Smooth muscle cell of trachea (primary cell): Measurements from ENCODE around the gene TGFB1. TPM values are rescaled to one million over a fixed set of nuclear protein-coding genes. Genes with fewer than 3 reads are reported as not detected.

Source experiments
- total RNA-seq: library from RNA; depleted of rRNA; stranded (reverse); fragments of >200 nt; gene quantifications from 2 replicates; pipeline ENCODE4 v1.2.1, GENCODE V29; 2014

Gene TGFB1
- total RNA-seq, result 12.1 and 15.7 TPM in 2 replicates

DNA sequence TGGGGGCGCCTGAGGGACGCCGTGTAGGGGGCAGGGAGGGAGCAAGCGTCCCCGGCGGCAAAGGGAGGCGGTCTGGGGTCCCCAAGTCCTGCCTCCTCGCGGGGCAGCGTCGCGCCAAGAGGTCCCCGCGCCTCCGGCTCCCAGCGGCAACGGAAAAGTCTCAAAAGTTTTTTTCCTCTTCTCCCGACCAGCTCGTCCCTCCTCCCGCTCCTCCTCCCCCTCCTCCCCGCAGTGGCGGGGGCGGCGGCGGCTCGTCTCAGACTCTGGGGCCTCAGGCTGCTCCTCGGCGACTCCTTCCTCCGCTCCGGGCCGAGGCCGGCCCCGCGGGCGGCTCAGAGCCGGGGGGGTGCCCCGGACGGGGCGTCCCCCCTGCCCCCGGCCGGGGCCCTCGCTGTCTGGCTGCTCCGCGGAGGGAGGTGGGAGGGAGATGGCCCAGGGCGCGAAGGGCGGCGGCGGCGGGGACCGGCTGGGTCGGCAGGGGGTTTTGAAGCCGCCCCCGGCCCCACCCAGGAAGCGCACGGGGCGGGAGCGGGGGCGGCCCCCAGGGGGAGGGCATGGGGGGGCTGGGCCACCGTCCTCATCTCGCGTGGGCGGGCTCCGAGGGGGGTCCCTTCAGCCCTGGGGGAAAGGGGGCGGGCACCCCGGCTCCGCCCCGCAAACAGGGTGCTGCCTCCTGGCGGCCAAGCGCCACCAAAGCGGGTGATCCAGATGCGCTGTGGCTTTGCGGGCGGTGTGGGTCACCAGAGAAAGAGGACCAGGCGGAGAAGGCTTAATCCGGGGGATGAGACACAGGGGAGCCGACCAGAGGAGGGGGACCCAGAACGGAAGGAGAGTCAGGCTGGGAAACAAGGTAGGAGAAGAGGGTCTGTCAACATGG is at the start of gene TGFB1:
Gene TGFB1, minus strand, starts transcription at position 457 of the 877 bp plus-strand sequence. CDS start 878 bp downstream, outside the sequence.

DNA sequence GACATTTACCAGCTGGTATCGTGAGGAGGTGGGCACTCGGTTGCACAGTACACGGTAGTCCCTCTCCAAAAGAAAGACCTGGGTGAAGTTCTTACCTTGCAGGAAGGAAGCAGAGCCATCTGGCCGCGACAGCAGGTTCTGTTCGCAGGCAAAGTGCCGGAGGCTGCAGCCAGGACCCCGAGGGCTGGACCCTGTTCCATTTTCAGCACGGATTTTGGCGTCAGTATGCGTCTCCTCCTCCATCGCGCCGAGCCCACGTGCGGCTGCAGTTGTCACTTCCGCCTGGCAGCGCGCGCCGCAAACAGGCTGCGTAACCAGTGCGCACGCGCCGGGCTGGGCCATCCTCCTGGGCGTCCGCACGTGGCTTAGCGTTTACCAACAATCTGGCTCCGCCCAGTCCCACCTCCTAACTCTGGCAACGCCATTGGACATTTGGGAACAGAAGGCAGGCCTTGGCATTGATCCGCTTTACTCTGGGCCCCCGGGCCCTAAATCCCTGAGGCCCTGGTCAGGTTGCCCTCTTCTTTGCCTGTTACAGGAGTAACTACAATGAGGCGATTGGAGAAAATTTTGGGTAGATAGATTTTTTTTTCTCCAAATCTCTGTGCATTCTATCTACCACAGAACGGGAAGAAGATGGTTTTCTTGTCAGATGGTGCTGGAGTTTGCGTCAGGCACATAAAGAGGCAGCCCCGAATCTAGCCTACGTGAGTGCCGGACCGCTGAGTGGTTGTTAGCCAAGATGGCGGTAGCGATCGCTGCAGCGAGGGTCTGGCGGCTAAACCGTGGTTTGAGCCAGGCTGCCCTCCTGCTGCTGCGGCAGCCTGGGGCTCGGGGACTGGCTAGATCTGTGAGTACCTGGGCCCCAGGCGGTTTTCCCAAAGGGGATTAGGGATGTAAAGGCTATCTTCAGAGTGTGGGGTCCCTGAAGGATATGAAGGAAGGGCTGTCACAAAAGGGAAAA is 43.6 kb upstream of the TGFB1 start, which contains the start of the genes BCKDHA and EXOSC5:
Gene BCKDHA, plus strand, starts transcription at position 733 of the 964 bp plus-strand sequence. Its CDS starts 10 bp downstream, at position 743.
Gene EXOSC5, minus strand, starts transcription at position 274 of the 964 bp plus-strand sequence. Its CDS starts 31 bp downstream, at position 243.

GRCh38 chr19:41376241-41376997 is 22.7 kb upstream of the TGFB1 start, which contains the start of gene TMEM91:
Gene TMEM91 (plus strand): TSS chr19:41376533. CDS start chr19:41378310, 1,777 bp downstream.

DNA sequence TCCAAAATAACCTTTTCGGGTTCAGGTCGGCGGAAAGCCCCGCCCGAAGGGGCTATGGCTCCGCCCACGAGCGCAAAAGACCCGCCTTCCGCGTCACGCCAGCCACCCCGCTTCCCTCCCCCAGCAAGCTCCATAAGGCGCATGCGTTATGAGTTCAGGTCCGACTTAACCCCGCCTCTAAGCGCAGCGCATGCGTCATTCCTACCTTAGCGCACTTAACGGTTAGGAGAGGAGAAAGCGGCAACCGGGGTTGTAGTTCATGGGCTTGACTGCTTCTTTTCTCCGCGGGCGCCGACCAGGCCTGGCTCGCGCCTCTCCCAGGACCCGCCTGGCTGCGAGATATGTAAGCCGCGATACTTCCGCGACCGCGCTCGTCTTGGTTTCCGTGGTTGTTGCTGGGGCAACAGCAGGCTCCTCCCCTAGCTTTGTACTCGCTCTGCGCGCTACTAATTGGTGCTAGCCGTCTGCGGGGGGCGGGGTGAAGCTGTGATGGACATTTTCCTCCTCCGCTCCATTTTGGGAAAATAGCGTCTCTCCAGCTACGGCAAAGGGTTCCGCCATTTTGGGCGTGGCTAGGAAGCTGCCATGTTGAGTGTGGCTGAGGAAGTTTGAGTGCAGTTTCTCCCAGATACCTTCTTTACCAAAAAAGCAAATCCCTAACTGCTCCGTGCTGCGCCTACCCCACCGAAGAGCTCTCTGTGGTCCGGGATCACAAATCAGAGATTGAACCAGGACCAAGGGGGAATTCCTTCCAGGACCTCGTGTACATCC is 10.2 kb upstream of the TGFB1 start, which contains the start of gene B9D2:
Gene B9D2, minus strand, starts transcription at position 397 of the 771 bp plus-strand sequence. CDS start 630 bp downstream, outside the sequence.

GRCh38 chr19:41310033-41310831 is 43.5 kb downstream of the TGFB1 start, which contains the start of gene CCDC97:
Gene CCDC97 (plus strand): TSS chr19:41310172. CDS start chr19:41310311, 139 bp downstream.

Other genes with a start within 250 kb of the TGFB1 start
- gene CYP2F1, start 239.5 kb downstream of the TGFB1 start, total RNA-seq, result not detected in 2 replicates
- gene CYP2S1, start 160.7 kb downstream of the TGFB1 start, total RNA-seq, result 1.8 and 5.7 TPM in 2 replicates
- gene AXL, start 134.7 kb downstream of the TGFB1 start, total RNA-seq, result 369 and 387 TPM in 2 replicates
- gene HNRNPUL1, start 89.5 kb downstream of the TGFB1 start, total RNA-seq, result 87.2 and 118 TPM in 2 replicates
- gene CCDC97, start 43.8 kb downstream of the TGFB1 start, total RNA-seq, result 9.3 and 13.2 TPM in 2 replicates
- 2.8 and 4.2 TPM in 2 replicates for gene B9D2, start 10.2 kb upstream of the TGFB1 start, total RNA-seq
- gene TMEM91, start 22.6 kb upstream of the TGFB1 start, total RNA-seq, result 4.4 and 10.9 TPM in 2 replicates
- 8.9 and 13.7 TPM in 2 replicates for gene EXOSC5, start 43.4 kb upstream of the TGFB1 start, total RNA-seq
- gene BCKDHA, start 43.9 kb upstream of the TGFB1 start, total RNA-seq, result 43.8 and 48.1 TPM in 2 replicates
- 3.5 and 4.5 TPM in 2 replicates for gene B3GNT8, start 73.5 kb upstream of the TGFB1 start, total RNA-seq
- 44.0 and 46.1 TPM in 2 replicates for gene DMAC2, start 86.0 kb upstream of the TGFB1 start, total RNA-seq
- not detected in 2 replicates for gene ERICH4, start 89.2 kb upstream of the TGFB1 start, total RNA-seq
- not detected in 2 replicates for gene CEACAM21, start 222.2 kb upstream of the TGFB1 start, total RNA-seq